D341Med (cell line): ENCODE data around the gene RAB3GAP2.
"Not testable (repeated sequence)": the region's sequence is repeated elsewhere in the genome, so short reads cannot be mapped to it uniquely, and the experiment has no call there.

Source experiments
- DNase-seq: peaks from one replicate; pipeline ENCODE4 v3.0.0; 2012; ENCODE audit warnings: low spot score

RAB3GAP2 gene

GRCh38 chr1:220272047-220272840 lies at the start of gene RAB3GAP2:
Gene RAB3GAP2, minus strand, starts transcription at chr1:220272453. Its CDS starts 116 bp downstream, at chr1:220272337.
- peak; percentile 100 for DNase-seq

- no peak for DNase-seq
Measured at GRCh38 chr1:220321758-220322157, 49.5 kb upstream of the RAB3GAP2 start.

- DNase-seq = no peak
Measured at GRCh38 chr1:220320709-220321108, 48.5 kb upstream of the RAB3GAP2 start.

- no peak for DNase-seq
Measured at GRCh38 chr1:220318673-220319072, 46.4 kb upstream of the RAB3GAP2 start.

- DNase-seq = no peak
Measured at GRCh38 chr1:220317161-220317560, 44.9 kb upstream of the RAB3GAP2 start.

- no peak for DNase-seq
Measured at GRCh38 chr1:220316305-220316704, 44.1 kb upstream of the RAB3GAP2 start.

GRCh38 chr1:220315070-220315839 lies 43.0 kb upstream of the RAB3GAP2 start:
- no peak for DNase-seq

- DNase-seq = no peak
Measured at GRCh38 chr1:220313576-220313975, 41.3 kb upstream of the RAB3GAP2 start.

- not testable (repeated sequence) for DNase-seq
Measured at GRCh38 chr1:220310147-220310546, 37.9 kb upstream of the RAB3GAP2 start.

- DNase-seq = no peak
Measured at GRCh38 chr1:220307607-220308006, 35.4 kb upstream of the RAB3GAP2 start.

GRCh38 chr1:220306339-220306738 lies 34.1 kb upstream of the RAB3GAP2 start:
- DNase-seq = no peak

GRCh38 chr1:220303871-220304270 lies 31.6 kb upstream of the RAB3GAP2 start:
- DNase-seq = no peak

- no peak for DNase-seq
Measured at GRCh38 chr1:220301630-220302029, 29.4 kb upstream of the RAB3GAP2 start.

- no peak for DNase-seq
Measured at GRCh38 chr1:220300442-220301121, 28.3 kb upstream of the RAB3GAP2 start.

GRCh38 chr1:220299337-220299736 lies 27.1 kb upstream of the RAB3GAP2 start:
- DNase-seq = no peak

GRCh38 chr1:220298470-220299205 lies 26.4 kb upstream of the RAB3GAP2 start:
- no peak for DNase-seq

- DNase-seq = no peak
Measured at GRCh38 chr1:220296981-220297380, 24.7 kb upstream of the RAB3GAP2 start.

- DNase-seq = no peak
Measured at GRCh38 chr1:220294846-220295301, 22.6 kb upstream of the RAB3GAP2 start.

- DNase-seq = no peak
Measured at GRCh38 chr1:220291580-220291979, 19.3 kb upstream of the RAB3GAP2 start.

GRCh38 chr1:220290140-220290761 lies 18.0 kb upstream of the RAB3GAP2 start:
- DNase-seq = no peak

- DNase-seq = no peak
Measured at GRCh38 chr1:220287129-220287528, 14.9 kb upstream of the RAB3GAP2 start.
